A673 (cell line): ENCODE results near the gene IGFBPL1. TPM values are rescaled to one million over a fixed set of nuclear protein-coding genes. Genes with fewer than 3 reads are reported as not detected.

Experiments
- BruUV-seq: library from RNA; stranded (reverse); fragments of 400-500 nt; replicated peaks from 2 replicates; lab custom pipeline; 2021; lab: Mats Ljungman, UMichigan
- CTCF ChIA-PET: fragments of 300-600 bp; sonication (Branson Sonifier 250); formaldehyde crosslinking; loops from one replicate; lab custom pipeline; 2022; ENCODE audit warnings: antibody characterized with exemption; lab: Charles Lee
- POLR2A ChIA-PET: fragments of 300-600 bp; sonication (Branson Sonifier 250); formaldehyde crosslinking; loops from one replicate; lab custom pipeline; 2022; ENCODE audit warnings: antibody characterized with exemption; ENCODE audit not compliant: low non-redundant PET; lab: Charles Lee
- DNase-seq: peaks from one replicate; pipeline ENCODE4 v3.0.0-alpha.2; 2015; ENCODE audit warnings: low spot score
- H3K27ac ChIP-seq: fragments of 200-600 bp; sonication (generic); 2 replicates; pipeline ENCODE4 v1.5.1; 2016; ENCODE audit warnings: mixed run types, low read depth, mild to moderate bottlenecking, mixed read lengths, antibody characterized with exemption, low read length; ENCODE audit not compliant: poor library complexity, severe bottlenecking
- H3K27me3 ChIP-seq: fragments of 200-600 bp; sonication (generic); replicated peaks from 2 replicates; pipeline ENCODE4 v1.6.1; 2017; ENCODE audit warnings: mixed run types, low read depth, mild to moderate bottlenecking, mixed read lengths, antibody characterized with exemption, low read length; ENCODE audit not compliant: insufficient read depth, poor library complexity
- H3K36me3 ChIP-seq: fragments of 200-600 bp; sonication (generic); 2 replicates; pipeline ENCODE4 v1.6.1; 2016; ENCODE audit warnings: mixed run types, mild to moderate bottlenecking, mixed read lengths, antibody characterized with exemption, low read length; ENCODE audit not compliant: insufficient read depth, poor library complexity, severe bottlenecking
- H3K4me1 ChIP-seq: fragments of 200-600 bp; sonication (generic); 2 replicates; pipeline ENCODE4 v1.6.1; 2017; ENCODE audit warnings: mixed run types, mild to moderate bottlenecking, mixed read lengths, antibody characterized with exemption, low read length; ENCODE audit not compliant: insufficient read depth, poor library complexity, severe bottlenecking
- H3K4me3 ChIP-seq: fragments of 200-600 bp; sonication (generic); 2 replicates; pipeline ENCODE4 v1.5.1; 2016; ENCODE audit warnings: low read depth, mixed run types, mild to moderate bottlenecking, mixed read lengths, low read length; ENCODE audit not compliant: poor library complexity, severe bottlenecking
- H3K9me3 ChIP-seq: fragments of 200-600 bp; sonication (generic); 2 replicates; pipeline ENCODE4 v1.6.1; 2016; ENCODE audit warnings: mixed run types, low read depth, mild to moderate bottlenecking, mixed read lengths, antibody characterized with exemption, low read length; ENCODE audit not compliant: poor library complexity, severe bottlenecking
- CTCF ChIP-seq: fragments of 300-800, 200-600 bp; sonication (generic); conservative IDR thresholded peaks from 2 replicates; pipeline ENCODE4 v1.5.1; 2017; ENCODE audit warnings: low read depth, mild to moderate bottlenecking, antibody characterized with exemption, low read length, moderate library complexity, mixed read lengths
- EZH2 ChIP-seq: fragments of 200-600 bp; sonication (generic); IDR thresholded peaks from 2 replicates; pipeline ENCODE4 v1.6.1; 2017; ENCODE audit warnings: borderline replicate concordance, low read depth, mild to moderate bottlenecking, mixed read lengths, antibody characterized with exemption, low read length; ENCODE audit not compliant: poor library complexity, severe bottlenecking
- intact Hi-C: fragments of 100-400 bp; cut with micrococcal nuclease; formaldehyde crosslinking; loops from one replicate; pipeline ENCODE4 v1.10.0; 2022; ENCODE audit not compliant: unreplicated experiment
- total RNA-seq: library from RNA; stranded (reverse); gene quantifications from 2 replicates; pipeline ENCODE4 v1.2.3, GENCODE V29; 2021

Gene IGFBPL1
- total RNA-seq, 1 experiment from 2014 or later: 0.90 TPM

- Histone ChIP-seq H3K4me3 (no peak overlapping the region), H3K4me1 (peaks cover 18% of the 10 kb centered on the region), H3K27ac (no peak overlapping the region), H3K36me3 (no peaks in the 10 kb centered on the region), H3K9me3 (no peaks in the 10 kb centered on the region), H3K27me3 (peaks cover 50% of the 10 kb centered on the region)
- ChIA-PET POLR2A (interaction anchor here (0.5 kb wide), 1 partner anchor 574 kb away, joined by 5 read pairs; no protein-coding TSS in a partner anchor), CTCF (no interaction called here)
- intact Hi-C loops: no loop called here
- DNase-seq: no peak
- BruUV-seq: no TSS peak
- no peak for TF ChIP-seq CTCF
- no peak for TF ChIP-seq EZH2
These were observed 1.5 kb downstream of the IGFBPL1 start for GRCh38 chr9:38422555-38423260.

- ChIA-PET POLR2A (no interaction called here), CTCF (no interaction called here)
- Histone ChIP-seq H3K4me1 (peaks cover 18% of the 10 kb centered on the region), H3K4me3 (no peak overlapping the region), H3K27me3 (peaks cover 40% of the 10 kb centered on the region), H3K9me3 (no peaks in the 10 kb centered on the region), H3K27ac (no peak overlapping the region), H3K36me3 (no peaks in the 10 kb centered on the region)
- BruUV-seq: no TSS peak
- DNase-seq: peak; percentile 94
- intact Hi-C loops: no loop called here
- TF ChIP-seq EZH2: no peak
- TF ChIP-seq CTCF: no peak
These were observed 2.6 kb downstream of the IGFBPL1 start for GRCh38 chr9:38421498-38422211.

- Histone ChIP-seq H3K9me3 (no peaks in the 10 kb centered on the region), H3K27me3 (peaks cover 15% of the 10 kb centered on the region), H3K27ac (no peak overlapping the region), H3K4me1 (peaks cover 22% of the 10 kb centered on the region), H3K36me3 (no peaks in the 10 kb centered on the region), H3K4me3 (no peak overlapping the region)
- intact Hi-C loops: no loop called here
- TF ChIP-seq EZH2 (no peak), CTCF (no peak)
- POLR2A ChIA-PET: no interaction called here
- CTCF ChIA-PET: no interaction called here
- BruUV-seq: no TSS peak
- no peak for DNase-seq
These were observed 5.1 kb downstream of the IGFBPL1 start for GRCh38 chr9:38419181-38419580.
